Inflammatory macrophage (primary cell): ENCODE measurements around the gene WDR45B.

Experiments
- DNase-seq, 2 donors: peaks; one replicate each; pipeline ENCODE4 v3.0.0-alpha.2; 2020 to 2022

WDR45B gene

DNA sequence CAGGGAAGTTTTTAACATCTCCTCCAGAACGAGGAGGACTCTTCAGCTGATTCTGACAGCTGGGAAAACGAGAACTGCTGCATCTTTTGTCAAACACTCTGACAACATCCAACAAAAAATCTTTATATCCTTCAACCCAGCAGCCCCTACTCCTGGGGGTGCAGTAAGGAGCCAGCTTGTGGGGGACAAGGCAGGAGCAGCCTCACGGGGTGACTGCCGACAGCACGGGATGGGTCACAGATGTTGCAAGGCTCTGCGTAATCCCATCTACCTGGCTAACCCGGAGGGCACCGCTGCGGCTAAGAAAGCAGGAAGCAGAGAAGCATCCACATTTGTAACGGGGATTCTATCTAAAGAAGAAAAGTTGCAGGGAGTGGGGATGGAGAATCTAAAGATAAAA is 28.6 kb downstream of the WDR45B start:
- no peak for DNase-seq

DNA sequence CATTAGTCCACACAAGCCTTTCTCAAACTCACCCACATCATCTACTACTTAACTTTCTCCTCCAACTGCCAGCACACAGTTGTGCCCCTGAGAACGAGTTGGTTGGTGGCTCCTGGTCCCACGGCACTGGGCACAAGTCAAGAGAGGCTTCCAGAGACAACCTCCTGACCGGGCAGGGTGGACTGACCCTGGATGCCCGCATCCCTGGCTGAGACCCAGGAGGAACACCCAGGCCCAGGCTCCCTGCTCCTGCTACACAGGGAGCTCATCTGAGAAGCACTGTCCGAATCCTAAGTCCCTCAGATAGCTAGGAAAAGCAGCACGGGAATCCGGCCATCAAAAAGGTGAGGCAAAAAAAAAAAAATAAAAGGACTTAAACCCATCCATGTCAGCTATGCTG is 29.0 kb downstream of the WDR45B start:
- no peak for DNase-seq

DNA sequence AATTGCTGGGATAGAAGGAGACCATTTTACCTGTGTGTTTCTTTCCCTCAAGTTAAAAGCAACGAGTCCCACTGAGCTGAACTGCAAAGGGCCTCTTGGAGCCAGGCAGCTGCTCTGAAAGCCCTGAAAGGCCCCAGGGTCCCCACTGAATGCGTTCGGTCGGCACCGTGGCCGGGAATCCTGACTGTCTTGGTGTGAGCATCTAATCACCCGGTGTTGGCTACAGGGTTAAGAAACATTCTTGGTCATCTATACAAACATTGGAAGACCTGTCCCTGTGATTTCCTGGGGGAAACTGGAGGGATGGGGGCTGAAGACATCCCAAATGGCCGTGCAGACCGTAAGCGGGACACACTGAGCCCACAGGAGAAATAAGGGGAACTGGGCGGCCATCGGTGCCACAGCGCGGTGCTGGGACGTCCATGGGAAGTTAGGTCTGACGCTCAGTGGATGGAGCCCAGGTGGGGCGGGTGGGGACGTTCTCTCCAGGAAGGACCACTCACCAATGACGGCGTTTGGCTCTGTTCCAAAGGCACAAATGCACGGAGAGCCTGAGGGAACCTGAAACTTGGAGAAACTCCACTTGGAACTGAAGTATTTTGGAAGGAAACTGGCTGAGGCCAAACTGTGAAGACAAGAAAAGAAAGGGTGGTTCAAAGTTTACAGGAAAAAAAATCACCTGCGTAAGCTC is 32.1 kb downstream of the WDR45B start:
- DNase-seq, result no peak

DNA sequence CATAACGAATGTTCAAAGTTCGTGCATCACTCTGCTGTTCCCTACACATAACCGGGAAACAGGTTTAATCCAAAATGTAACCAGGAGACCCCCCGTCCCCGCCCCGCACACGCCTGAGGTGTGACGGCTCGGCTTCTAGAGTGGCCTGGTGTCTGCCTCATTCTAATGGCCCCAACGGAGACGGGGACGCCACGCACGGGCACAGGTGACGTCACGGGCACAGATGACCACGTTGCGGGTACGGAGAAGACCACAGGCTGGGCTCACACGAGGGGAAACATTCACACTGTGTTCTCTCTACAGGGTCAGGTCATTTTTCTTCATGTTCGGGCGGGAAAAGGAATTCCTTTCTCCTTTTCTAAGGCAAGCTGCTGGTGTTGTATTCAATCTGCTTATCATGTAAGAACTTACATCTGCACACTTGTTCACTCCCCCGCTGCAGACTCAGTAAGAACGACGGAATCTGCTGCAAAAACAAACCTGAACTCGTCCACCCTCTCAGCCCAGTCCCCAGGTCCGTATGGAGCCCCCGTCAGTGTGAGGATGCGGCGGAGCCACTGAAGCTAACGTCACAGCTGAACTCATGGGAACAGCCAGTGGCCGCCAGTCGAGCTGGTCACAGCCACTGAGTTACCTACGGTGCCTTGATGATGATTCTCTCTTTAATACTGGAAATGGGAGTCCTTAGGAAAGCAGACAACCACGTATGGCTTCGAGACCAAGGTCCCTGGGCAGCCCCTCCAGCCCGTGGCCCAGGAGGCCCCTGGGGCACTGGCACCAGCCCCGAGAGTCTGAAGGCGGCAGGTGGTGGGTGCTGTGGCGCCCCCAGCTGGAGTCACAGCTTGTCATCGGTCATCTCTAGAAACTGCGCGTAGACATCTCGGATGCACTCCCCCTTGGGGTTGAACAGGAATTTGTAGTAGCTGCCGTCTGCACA is 32.9 kb downstream of the WDR45B start:
- DNase-seq, result no peak

DNA sequence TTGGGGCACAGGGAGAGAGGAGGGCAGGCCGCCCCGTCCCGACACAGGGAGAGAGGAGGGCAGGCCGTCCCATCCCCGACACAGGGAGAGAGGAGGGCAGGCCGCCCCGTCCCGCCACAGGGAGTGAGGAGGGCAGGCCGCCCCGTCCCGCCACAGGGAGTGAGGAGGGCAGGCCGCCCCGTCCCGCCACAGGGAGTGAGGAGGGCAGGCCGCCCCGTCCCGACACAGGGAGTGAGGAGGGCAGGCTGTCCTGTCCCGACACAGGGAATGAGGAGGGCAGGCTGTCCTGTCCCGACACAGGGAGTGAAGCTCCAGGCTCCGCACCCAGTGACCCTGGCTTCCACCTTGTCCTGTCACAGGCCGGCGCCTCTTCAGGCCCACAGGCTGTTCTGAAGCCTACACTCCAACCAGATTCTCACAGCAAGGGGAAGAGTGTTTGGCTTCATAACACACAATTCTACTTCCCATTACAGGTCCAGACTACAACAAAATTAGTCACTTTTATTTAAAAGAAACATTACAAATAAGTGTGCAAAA is 34.1 kb downstream of the WDR45B start:
- no peak for DNase-seq

DNA sequence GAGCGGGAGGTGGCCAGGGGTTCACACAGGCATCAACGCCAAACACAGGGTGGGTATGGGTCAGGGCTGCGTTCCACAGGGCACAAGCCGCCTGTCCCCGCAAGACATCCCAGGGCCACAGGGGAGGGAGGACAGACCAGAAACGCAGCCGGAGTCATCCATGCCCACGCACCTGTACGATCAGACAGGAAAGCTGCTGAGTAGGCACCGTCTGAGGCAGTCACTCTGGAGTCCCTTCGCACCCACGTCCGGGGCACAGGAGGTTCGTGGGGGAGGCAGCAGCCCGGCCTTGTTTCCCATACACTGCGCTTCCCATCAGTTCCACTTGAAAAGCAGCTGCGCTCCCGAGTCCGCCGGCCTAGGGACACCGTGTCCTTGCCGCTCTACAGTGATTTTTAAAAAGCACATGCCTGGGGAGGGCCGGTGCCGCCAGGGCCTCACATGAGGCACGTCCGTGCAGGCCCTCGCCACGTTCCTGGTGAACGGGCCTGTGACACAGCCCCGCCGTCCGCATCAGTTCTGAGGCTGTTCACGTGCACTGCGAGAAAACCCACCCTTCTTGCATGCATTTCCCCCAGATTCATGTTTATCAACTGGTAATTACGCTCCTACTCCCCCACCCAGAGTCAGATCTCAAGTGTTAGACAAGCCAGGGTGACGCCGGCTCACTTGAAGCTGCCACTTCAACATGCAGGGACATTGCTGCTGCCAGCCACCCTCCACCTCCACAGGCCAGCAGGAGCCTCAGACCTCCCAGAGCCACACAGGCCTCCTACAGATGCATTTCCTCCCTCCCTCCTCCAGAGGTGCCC is 34.8 kb downstream of the WDR45B start:
- DNase-seq, result no peak

DNA sequence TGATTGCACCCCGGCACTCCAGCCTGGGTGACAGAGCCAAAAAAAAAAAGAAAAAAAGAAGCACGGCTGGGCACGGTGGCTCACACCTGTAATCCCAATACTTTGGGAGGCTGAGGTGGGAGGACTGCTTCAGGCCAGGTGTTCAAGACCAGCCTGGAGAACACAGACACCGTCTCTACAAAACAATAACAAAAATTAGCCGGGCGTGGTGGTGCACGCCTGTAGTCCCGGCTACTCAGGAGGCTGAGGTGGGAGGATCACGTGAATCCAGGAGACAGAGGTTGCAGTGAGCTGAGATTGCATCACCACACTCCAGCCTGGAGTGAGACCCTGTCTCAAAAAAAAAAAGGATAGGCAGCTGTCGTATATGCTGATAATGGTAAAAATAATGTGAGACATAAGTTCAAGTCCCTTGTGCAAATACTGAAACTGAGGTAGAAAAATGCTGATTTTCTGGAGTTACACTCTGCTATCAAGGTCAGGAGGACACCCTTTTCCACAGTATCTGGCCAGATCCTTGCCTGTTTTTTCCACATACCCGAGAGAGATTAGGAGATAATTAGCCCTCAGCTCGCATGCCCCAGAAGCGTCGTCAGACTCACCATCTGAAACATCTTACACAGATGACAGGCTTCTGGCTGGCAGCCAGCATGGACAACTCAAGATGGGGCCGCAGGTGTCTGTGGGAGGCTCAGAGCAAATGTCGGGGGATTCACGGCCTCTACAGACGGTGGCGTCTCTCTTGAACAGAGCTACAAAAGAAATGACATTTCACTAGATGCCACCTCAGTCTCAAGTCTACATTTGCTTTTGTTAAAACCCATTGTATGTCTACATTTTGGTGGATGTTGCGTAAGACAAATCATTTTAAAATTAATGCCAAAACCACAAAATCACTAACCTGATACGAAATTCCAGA is 36.8 kb downstream of the WDR45B start:
- no peak for DNase-seq

DNA sequence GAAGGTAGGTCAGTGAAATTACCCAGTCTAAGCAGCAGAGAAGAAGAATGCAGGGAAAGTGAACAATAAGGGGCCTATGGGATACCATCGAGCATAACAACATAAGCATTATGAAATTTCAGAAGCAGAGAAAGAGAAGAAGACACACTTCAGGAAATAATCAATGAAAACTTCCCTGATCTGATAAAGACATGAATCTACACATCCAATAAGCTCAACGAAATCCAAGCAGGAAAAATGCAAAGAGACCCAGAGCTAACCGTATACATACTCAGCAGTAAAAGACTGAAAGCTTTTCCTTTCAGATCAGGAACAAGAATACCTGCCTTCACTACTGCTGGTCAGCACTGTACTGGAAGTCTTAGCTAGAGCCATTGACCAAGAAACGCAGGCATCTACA is 38.6 kb downstream of the WDR45B start:
- no peak for DNase-seq

DNA sequence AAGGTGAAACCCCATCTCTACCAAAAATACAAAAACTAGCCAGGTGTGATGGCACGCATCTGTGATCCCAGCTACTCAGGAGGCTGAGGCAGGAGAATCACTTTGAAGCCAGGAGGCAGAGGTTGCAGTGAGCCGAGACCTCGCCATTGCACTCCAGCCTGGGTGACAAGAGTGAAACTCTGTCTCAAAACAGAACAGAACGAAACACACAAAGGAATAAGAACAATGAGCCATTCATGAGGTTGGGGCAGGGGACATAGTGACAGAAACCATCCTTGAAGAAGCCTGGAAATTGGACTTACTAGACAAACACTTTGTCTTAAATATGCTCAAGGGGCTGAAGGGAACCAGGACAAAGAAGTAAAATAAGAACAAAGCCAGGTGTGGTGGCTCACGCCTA is 39.4 kb downstream of the WDR45B start:
- DNase-seq, result no peak

DNA sequence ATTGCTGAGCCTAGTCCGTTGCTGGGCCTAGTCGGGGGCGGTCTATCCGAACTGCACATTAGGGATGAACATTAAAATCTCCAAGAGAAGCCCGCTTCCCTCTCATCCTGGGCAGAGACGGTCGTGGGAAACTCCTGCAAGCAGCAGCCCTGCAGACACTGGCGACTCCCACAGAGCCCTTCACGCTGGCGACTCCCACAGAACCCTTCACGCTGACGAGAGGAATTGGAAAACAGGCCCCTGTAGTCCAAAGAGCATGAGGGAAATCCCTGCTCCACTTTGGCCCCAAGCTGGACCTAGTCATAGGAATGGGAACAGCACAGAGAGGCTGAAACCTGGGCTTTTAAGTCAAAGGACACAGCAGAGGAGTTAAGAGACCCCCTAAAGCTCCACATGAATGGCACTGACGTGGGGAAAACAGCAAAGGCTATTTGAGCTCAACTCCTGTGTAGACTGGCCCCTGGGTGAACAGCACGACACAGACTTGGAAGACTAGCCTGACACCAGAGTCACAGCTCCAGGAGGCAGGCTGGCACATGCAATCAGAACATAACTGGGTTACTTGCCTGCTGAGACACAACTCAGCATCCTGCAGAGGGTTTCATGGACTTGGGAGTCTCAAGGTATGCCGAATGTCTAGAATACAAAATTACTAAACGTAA is 42.2 kb downstream of the WDR45B start:
- DNase-seq, result no peak

DNA sequence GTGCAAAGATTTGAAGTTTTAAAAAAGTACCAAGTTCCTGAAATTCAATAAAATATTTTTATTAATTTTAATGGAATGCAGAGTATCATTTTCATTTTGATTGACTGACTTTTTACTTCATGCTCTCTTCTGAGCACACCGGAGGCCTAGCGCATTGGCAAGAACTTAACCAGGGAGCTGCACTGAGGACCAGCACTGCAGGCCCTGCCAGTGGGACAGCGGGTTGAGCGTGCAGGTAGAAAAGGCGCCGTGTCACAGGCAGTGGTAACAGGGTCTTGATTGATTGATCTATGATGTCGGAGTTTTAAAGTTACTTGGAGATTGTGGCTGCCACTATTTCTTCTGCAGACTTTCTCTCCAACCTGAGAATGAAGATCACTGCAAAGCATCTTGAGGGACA is 43.7 kb downstream of the WDR45B start:
- no peak for DNase-seq

DNA sequence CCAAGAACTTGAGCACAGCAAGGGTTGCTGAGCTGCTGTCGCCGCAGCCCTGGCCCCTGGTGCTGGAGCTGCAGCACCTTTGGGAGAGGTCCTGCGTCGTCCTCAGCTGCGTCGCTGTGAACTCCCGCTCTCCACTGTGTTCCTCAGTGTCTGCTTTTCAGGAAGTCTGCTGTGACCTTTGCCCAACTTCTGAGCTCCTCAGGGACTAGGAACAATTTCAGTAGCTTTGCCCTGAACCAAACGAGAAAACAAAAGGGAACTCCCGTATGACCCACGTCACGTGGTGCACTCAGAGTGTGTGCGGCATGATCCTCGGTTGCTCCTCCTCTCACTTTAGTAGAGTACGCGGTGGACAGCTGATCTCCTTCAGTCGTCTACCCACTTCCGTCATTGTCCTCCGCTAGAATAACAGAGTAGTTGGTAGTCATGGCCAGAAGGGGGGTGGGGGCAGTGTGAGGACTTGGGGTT is 44.2 kb downstream of the WDR45B start:
- DNase-seq, result peak; percentile 96 to 97

DNA sequence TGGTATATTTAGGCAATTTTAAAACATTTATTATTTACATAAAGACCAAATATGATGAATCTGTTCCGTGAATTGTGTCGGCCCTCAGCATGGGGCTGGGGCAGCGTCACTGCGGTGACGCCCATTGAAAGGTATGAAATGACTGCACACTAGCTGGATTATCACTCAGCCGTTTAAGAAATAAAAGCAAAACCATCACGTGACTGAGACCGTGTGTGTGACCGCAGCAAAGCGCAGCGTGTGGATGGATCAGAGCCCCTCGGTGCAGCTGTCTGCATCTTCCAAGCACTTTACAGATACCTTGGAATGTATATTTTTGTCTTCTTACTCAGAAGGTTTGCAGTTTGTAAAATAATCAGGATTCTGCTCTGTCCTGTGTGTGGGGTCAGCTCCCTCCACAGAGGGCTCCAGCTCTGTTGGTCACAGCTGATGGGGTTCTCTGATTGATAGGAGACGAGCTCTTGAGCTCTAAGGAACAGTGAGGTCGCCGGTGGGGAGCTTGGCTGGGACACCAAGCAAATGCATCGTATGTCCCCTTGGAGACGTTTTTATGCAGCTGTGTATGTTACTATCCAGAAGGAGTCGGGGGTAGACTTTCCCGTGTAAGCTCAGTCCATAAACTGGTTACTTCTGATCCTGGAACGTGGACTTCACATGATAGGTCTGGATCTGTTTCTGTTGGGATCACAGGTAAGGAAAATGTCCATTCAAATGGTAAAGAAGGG is 45.1 kb downstream of the WDR45B start:
- DNase-seq, result no peak

DNA sequence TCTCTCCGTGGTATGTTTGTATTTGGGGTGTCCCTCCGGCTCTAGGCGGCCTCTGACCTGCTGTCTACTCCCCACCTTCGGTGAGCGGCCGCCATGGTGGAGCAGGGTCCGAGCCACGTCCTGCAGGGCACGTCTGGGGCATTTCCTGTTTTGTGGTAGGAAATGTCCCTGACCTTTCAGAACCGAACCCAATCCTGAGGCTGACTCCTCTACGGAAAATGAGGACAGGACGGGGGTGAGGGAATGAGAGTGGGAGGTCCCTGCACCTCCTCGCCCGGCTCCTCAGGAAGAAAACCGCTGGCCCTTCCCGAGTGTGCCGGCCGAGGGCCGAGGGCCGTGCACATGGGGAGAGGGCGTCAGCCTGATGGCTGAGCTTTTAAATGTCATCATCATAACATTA is 45.8 kb downstream of the WDR45B start:
- no peak for DNase-seq

DNA sequence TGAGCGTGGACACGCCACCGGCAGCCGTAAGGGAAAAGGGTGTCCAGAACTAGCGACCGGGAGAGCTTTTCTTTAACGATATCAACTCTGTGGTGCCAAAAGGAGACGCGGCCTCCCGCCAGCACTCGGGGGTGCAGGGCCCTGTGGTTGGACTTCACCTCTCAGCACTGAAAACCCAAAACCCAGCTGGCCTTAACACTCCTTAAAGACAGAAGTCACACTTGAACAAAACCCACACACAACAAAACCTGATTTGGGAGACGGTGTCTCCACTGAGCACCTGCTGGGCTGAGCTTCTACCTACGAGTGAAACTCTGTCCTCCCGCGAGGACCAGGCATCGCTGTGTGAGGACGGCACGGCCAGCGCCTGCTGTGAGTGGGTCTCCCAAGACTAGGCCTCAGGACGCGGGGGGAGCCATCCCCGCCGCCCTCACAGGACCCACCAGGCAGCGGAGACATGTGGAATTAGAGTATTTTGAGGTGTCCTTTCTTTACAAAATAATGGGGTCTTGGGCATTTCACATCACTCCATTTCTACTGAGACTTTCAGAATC is 46.7 kb downstream of the WDR45B start:
- DNase-seq, result no peak

DNA sequence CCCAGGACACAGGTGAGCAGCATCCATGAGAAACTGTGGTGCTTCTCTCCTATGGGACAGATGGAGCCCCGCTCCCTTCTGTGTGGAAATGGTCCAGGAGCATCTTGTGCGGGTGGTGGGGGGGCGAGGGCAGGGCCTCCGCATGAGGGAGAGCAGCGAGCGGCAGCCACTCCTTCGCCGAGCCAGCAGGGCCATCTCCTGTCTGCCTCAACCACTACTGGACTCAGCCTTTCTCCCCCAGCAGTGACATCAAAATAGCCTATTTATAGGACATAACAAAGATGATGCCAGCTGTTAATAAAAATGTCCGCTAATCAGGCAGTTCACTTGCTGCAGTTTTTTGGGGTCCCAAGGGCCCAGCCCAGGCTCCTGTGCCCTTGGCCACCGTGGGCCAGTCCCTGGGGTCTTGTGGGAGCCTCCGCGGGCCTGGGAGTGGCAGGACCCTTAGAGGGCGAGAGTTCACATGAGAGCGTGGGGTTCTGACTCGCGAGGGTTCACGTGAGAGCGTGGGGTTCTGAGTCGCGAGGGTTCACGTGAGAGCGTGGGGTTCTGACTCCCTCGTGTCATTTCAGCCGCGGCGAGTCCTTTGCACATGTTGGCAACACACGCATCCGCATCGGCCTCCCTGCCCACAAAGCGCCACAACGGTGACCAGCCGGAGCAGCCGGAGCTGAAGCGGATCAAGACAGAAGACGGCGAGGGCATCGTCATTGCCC is 47.4 kb downstream of the WDR45B start:
- DNase-seq, result no peak

DNA sequence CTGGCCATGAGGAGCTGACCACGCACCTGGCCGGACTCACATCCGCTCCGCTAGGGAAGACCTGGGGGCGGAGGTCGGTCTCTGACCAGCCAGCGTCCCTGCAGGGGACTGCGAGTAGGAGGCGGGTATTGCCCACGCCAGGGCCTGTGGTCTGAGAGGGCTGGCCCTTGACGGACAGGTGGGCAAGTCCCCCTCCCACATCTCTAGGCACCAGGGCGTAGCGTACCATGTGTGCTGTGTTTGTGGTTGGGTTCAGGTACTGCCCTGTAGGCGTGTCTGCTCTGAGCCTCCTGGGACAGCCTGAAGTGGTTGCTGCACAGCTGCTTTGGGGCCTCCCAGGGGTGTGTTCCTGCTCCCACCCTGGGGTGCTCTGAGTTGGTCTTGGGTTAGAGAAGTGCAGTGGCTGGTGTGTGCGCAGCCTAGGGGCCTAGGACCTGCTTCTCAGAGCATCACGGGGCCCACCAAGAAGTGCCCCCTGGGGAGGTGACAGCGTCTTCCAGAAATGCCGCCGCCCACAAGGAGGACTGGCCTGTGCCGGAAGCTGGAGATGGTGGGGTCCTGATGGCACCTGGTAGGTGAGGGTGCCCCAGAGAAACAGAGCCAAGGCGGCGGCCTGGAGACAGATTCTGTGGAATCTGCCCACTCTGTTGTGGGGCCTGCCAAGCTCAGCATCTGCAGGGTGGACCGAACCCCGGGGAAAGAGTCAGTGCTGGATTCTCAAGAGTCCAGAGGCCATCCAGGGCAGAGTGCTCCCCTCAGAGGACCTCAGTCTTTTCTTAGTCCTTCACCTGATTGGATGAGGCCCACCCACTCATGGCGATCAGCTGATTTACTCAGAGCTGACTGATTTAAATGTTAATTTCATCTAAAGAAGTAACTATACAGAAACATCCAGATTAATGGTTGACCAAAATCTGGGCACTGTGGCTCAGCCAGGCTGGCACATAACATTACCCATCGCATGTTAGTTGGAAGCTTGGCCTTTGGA is 48.3 kb downstream of the WDR45B start:
- DNase-seq, result no peak
